HG03139 (cell line): ENCODE measurements around the gene LRRFIP1.

Experiments used
- ATAC-seq: cut with Tn5 transposase; IDR thresholded peaks from one replicate; pipeline ENCODE4 v1.9.1; 2021; ENCODE audit not compliant: unreplicated experiment

Gene LRRFIP1

GRCh38 chr2:237721458-237721857, 94.1 kb downstream of the LRRFIP1 start:
- no peak for ATAC-seq

DNA sequence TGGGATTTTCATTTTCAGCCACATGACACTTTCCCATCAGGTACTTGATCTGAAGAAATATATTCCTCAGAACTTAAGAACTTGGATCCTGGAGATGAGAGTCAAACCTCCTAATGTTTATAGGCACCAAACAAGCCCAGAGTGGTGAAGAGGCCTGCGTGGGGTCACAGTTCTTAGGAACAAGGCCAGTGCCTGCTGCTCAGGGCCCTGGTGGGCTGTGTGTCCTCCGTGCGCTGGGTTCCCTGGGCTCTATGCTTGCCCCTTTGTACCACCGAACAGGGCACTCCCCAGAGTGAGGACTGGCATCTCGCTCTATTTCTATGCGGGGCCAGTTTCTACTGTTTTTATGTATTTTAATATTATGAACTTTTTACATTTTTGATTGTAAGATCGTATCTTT, 95.2 kb downstream of the LRRFIP1 start:
- no peak for ATAC-seq

DNA sequence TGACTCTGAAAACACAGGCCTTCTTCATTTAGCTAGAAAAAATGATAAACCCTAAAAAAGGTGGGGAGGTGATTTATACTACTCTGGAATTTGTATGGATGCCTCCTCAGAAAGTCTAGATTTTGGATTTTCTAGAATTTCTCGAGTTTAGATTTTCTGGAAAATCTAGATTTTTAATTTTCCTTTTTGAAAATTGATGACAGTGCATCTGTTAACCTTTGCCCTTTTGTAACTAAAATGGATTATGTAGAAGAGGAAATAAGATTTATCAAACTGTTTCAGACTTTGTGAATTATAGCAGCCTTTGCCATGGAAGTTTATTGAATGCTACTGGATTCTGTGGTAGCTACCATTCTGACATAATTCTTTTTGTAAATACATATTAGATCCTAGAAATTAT, 95.6 kb downstream of the LRRFIP1 start:
- no peak for ATAC-seq

DNA sequence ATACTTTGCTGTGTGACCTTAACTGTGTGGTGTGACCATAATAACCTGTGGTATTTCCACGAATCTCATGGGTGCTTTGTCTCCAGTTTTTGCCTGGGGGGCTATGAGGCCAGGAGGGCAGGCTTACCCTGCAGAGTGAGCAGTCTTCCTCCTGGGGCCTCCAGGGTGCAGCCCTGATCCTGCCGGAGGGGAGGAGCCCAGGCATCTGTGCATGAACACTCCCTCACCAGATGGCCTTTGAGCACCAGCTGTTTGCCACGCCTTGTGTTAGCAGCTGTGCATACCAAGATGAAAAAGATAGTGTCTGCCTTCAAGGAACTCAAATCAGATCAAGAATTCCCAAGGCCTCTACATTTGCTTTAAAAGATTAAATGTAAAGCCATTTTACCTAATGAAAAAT, 96.2 kb downstream of the LRRFIP1 start:
- ATAC-seq: no peak

- ATAC-seq: no peak
These were observed 97.6 kb downstream of the LRRFIP1 start for GRCh38 chr2:237724811-237725478.

GRCh38 chr2:237725661-237726060, 98.3 kb downstream of the LRRFIP1 start:
- ATAC-seq: no peak

DNA sequence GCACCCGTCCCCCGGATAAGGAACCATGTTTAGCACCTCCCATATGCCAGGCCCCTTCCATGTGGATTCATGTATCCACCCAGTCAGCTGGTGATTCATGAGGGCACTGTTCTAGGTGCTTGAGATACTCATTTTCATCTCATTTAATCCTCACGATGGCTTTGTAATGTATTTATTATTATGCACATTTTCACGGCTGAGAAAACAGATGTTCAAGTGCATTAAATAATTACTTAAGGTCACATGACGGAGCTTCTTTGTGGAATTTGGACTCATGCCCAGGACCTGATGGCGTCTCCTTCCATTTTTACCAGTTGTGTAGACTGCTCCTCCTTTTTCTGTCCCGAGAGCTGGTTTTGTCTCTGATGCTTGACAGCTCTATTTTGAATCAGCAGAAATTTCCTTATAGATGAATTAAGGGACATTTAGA, 99.0 kb downstream of the LRRFIP1 start:
- no peak for ATAC-seq

GRCh38 chr2:237727363-237727762, 100.0 kb downstream of the LRRFIP1 start:
- no peak for ATAC-seq

- ATAC-seq: no peak
These were observed 102.5 kb downstream of the LRRFIP1 start for GRCh38 chr2:237729681-237730475.

DNA sequence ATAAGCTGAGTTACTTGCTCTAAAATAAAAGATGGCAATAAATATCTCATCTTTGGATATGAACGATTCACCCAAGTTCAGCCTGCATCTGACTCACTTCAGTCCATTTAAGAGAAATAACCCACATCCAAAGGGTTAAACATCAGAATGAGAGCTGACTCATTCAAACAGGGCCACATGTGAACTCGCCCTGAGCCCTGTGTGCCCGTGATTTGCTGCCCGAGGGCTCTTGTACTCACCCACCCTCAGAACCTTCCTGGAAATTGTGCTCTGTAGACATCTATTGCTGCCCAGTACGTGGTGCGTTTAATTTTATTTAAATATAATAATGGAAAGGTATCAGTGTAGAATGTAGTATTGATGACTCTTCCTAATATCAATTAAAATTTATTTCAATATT, 104.3 kb downstream of the LRRFIP1 start:
- ATAC-seq: no peak

DNA sequence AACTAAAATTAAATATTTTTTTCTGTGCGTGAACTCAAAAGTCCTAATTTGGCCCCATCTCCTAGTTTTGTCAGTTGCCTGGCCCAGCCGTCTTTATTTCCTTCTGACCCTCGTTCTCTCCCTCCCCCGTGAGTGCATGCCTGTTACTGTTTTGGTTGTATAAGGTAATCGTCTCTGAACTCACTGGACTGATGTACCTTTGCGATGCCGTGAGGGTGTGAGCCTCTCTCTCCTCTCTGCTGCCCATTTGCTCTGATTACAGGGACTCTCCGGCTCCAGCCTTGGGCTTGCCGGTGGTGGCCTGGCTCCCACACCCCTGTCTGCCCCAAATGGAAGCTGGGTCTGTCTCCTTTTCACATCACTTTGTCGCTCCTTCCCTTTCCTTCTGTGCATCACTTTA, 104.7 kb downstream of the LRRFIP1 start:
- ATAC-seq: no peak

DNA sequence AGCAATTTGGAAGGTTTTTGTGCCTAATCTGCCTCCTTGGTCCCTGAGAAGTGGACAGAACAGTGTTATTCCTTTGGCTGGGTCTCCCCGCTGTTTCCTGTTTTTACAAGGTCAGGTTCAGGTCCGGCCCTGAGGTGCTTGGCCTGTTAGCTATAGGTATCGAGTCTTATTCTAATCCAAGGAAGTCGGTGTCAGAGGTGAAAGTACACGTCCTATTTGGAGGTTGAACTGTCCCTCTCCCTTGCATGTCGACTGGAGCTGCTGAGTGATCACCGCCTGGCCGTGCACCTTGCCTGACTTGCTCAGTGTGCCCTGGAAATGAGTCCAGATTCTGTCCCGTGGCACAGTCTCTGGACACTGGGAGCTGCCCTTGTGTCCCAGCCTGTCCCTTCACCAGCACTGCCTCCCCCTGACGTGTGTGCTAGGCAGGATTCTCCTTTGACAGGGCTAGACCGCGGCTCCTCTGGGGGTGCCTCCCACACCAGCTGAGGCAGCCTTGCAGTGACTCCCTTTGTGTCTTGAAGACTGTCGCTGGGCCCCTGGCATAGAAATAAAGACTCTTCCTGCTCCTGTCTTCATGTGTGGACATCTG, 105.5 kb downstream of the LRRFIP1 start:
- no peak for ATAC-seq

DNA sequence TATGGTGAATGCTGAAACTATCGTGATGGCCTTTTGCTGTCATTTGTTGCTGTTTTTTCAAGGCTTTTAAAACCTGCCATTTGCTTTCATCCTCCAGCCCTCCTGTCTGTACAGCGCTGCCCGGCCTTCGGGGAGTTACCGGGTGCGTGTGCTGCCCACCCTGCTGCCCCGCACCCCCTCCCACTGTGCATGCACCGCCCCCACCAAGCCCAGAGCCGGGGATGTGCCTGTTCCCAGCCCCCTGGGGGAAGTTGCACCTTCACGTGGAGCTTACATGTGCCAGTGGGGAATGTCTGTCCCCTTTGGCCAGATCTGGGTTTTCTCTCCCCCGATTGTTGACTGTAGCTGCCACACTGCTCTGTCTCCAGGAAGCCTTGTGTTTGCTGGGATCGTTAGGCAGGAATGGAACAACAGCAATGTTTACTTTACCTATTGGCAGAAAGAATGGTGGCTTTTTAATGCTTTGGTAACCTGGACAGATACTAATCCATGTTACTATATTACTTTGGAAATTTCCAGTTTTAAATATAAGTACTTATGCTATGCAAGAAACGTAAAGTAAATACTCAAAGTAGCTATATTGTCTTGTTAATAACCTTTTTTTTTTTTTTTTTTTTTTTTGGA, 106.4 kb downstream of the LRRFIP1 start:
- no peak for ATAC-seq

GRCh38 chr2:237734905-237735623, 107.7 kb downstream of the LRRFIP1 start:
- no peak for ATAC-seq

- ATAC-seq: no peak
These were observed 108.4 kb downstream of the LRRFIP1 start for GRCh38 chr2:237735798-237736197.

GRCh38 chr2:237736783-237737182, 109.4 kb downstream of the LRRFIP1 start:
- no peak for ATAC-seq

- ATAC-seq: no peak
These were observed 109.9 kb downstream of the LRRFIP1 start for GRCh38 chr2:237737196-237737865.

DNA sequence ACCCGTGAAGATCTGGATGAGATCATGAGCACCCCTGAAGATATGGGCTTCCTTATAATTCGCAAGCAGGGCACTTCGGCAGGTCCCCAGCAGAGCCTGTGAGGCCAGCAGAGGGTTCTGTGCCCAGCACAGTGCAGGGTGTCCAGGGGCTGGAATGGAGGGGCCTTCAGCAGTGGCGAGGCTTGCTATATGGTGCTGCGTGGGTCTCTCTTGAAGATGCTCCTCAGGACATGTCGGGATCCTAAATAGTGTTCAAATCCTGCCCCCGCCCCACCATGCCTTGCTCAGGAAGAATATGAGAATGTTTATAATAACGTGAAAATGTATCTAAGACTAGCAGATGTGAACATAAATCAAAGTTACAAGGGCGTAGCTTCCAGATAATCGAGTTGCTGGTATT, 110.9 kb downstream of the LRRFIP1 start:
- no peak for ATAC-seq

- ATAC-seq: no peak
These were observed 111.7 kb downstream of the LRRFIP1 start for GRCh38 chr2:237739101-237739500.

DNA sequence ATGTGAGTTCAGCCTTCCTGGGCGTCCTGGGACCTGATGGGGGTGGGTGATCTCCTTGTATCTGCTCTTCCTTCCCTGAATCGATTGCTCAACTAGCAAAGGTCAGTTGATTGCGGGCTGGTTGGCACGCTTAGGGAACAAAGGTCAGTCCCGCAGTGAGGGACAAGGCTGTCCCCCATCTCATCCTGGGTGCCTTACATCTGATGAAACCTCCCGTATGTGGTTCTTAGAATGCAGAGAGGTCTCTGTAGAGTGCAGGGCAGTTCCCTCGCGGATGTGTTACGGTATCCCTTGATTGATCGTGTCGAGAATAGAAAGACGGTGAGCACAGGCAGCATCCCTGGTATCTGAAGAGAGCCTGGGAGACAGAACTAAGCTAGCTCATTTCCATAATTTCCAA, 114.8 kb downstream of the LRRFIP1 start:
- no peak for ATAC-seq

DNA sequence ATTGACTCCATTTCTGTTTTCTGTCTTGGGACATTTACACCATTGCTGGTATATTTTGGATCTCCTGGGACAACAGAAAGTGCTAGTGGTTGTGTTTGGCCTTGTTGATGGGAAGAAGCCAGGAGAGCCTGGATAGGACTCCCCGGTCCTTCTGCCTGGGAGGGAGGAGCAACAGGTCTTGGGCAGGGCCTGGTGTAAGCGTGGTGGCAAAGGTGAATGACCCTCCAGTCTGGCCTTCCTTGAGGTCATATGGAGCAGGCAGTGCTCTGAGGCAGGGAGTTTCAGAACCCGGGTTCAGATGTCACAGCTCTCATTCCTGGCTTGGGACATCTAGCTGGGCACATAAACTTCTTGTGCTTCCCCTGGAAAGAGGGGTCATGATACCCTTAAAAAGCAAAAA, 115.2 kb downstream of the LRRFIP1 start:
- no peak for ATAC-seq
